ENCODE data around the gene FLCN. TPM values are rescaled to one million over a fixed set of nuclear protein-coding genes. Genes with fewer than 3 reads are reported as not detected.

The FLCN gene
- total and polyA plus RNA-seq, 4 donors: 31.4 to 118 (median 80.1) TPM

- DNase-seq (no peak), ATAC-seq (ENCODE audit: insufficient read depth, low FRiP score) (no peak)
- 87 to 92% methylated on average over 13 of the region's 13 CpGs for WGBS, 2 donors
- no peaks in the 10 kb centered on the region for H3K9me3 ChIP-seq (ENCODE audit: control insufficient read depth in 4 of 4, insufficient read depth in 3 of 4, low read length in 3 of 4)
- H3K27ac ChIP-seq (ENCODE audit: low read depth in 1 of 2, low read length in 1 of 2): no peak overlapping the region
- H3K9ac ChIP-seq (ENCODE audit: insufficient read depth in 1 of 2, low read length in 2 of 2): no peak overlapping the region
- H3K4me1 ChIP-seq (ENCODE audit: control insufficient read depth in 5 of 5, insufficient read depth in 5 of 5, low read length in 5 of 5): peaks cover 0 to 5% (median 0%) of the 10 kb centered on the region in 5 donors
- no peak for TF ChIP-seq CTCF (IDR thresholded peaks at IDR 0.05; ENCODE audit: control extremely low read depth, extremely low read depth)
- H3K36me3 ChIP-seq (ENCODE audit: control insufficient read depth in 4 of 4, insufficient read depth in 4 of 4, low read length in 4 of 4): peaks cover 26 to 57% (median 50%) of the 10 kb centered on the region in 4 donors
- H3K4me3 ChIP-seq: no peak overlapping the region
- no peaks in the 10 kb centered on the region for H3K27me3 ChIP-seq (ENCODE audit: control insufficient read depth in 3 of 3, insufficient read depth in 3 of 3, low read length in 2 of 3)
These were observed 56.0 kb downstream of the FLCN start for GRCh38 chr17:17180741-17181525.

GRCh38 chr17:17180141-17180603, 56.8 kb downstream of the FLCN start:
- 94 to 97% methylated on average over 9 of the region's 9 CpGs for WGBS, 2 donors
- H3K9ac ChIP-seq (ENCODE audit: insufficient read depth in 1 of 2, low read length in 2 of 2): no peak overlapping the region
- H3K27me3 ChIP-seq (ENCODE audit: control insufficient read depth in 3 of 3, insufficient read depth in 3 of 3, low read length in 2 of 3): no peaks in the 10 kb centered on the region
- peaks cover 28 to 60% (median 57%) of the 10 kb centered on the region in 4 donors for H3K36me3 ChIP-seq (ENCODE audit: control insufficient read depth in 4 of 4, insufficient read depth in 4 of 4, low read length in 4 of 4)
- H3K4me1 ChIP-seq (ENCODE audit: control insufficient read depth in 5 of 5, insufficient read depth in 5 of 5, low read length in 5 of 5): peaks cover 0 to 5% (median 0%) of the 10 kb centered on the region in 5 donors
- TF ChIP-seq CTCF (IDR thresholded peaks at IDR 0.05; ENCODE audit: control extremely low read depth, extremely low read depth): no peak
- H3K4me3 ChIP-seq: no peak overlapping the region
- ATAC-seq (ENCODE audit: insufficient read depth, low FRiP score) (no peak), DNase-seq (no peak)
- H3K9me3 ChIP-seq (ENCODE audit: control insufficient read depth in 4 of 4, insufficient read depth in 3 of 4, low read length in 3 of 4): peaks cover 0 to 1% (median 0%) of the 10 kb centered on the region in 4 donors
- no peak overlapping the region for H3K27ac ChIP-seq (ENCODE audit: low read depth in 1 of 2, low read length in 1 of 2)

- ATAC-seq (ENCODE audit: insufficient read depth, low FRiP score): no peak
- 95% methylated on average over 2 of the region's 2 CpGs for WGBS, 2 donors
- Histone ChIP-seq H3K27me3 (ENCODE audit: control insufficient read depth in 3 of 3, insufficient read depth in 3 of 3, low read length in 2 of 3) (no peaks in the 10 kb centered on the region), H3K4me3 (no peak overlapping the region), H3K4me1 (ENCODE audit: control insufficient read depth in 5 of 5, insufficient read depth in 5 of 5, low read length in 5 of 5) (peaks cover 0 to 3% (median 0%) of the 10 kb centered on the region in 5 donors), H3K9me3 (ENCODE audit: control insufficient read depth in 4 of 4, insufficient read depth in 3 of 4, low read length in 3 of 4) (peaks cover 0 to 1% (median 0%) of the 10 kb centered on the region in 4 donors), H3K27ac (ENCODE audit: low read depth in 1 of 2, low read length in 1 of 2) (no peak overlapping the region), H3K36me3 (ENCODE audit: control insufficient read depth in 4 of 4, insufficient read depth in 4 of 4, low read length in 4 of 4) (peaks cover 33 to 63% (median 59%) of the 10 kb centered on the region in 4 donors), H3K9ac (ENCODE audit: insufficient read depth in 1 of 2, low read length in 2 of 2) (no peak overlapping the region)
- no peak for TF ChIP-seq CTCF (IDR thresholded peaks at IDR 0.05; ENCODE audit: control extremely low read depth, extremely low read depth)
- no peak for DNase-seq
These were observed 57.6 kb downstream of the FLCN start for GRCh38 chr17:17179371-17179827.

Measured in lung (tissue), 12 donors.